Ectodermal cell (in vitro differentiated cells): ENCODE results near the gene HNRNPM.

ENCODE experiments used
- H3K27ac ChIP-seq: 2 replicates; pipeline ENCODE4 v1.7.0; 2013; ENCODE audit warnings: mild to moderate bottlenecking, low read depth, low read length; ENCODE audit not compliant: insufficient read depth, poor library complexity, severe bottlenecking
- H3K27me3 ChIP-seq: 2 replicates; pipeline ENCODE4 v1.7.0; 2013; ENCODE audit warnings: mild to moderate bottlenecking, low read length; ENCODE audit not compliant: insufficient read depth, control insufficient read depth, poor library complexity, severe bottlenecking
- H3K36me3 ChIP-seq: one replicate; pipeline ENCODE4 v1.7.0; 2013; ENCODE audit warnings: low read length; ENCODE audit not compliant: control insufficient read depth, insufficient read depth
- H3K4me1 ChIP-seq: one replicate; pipeline ENCODE4 v1.7.0; 2013; ENCODE audit warnings: low read length; ENCODE audit not compliant: control insufficient read depth, insufficient read depth
- H3K4me3 ChIP-seq: 2 replicates; pipeline ENCODE4 v1.7.0; 2013; ENCODE audit warnings: low read depth, low read length, control low read depth; ENCODE audit not compliant: insufficient read depth
- H3K9me3 ChIP-seq: 2 replicates; pipeline ENCODE4 v1.7.0; 2013; ENCODE audit warnings: mild to moderate bottlenecking, low read length, moderate library complexity; ENCODE audit not compliant: control insufficient read depth
- WGBS, 2 experiments: methylation state at CpG; one replicate each; pipeline ENCODE4 v1.1.7; 2013; ENCODE audit warnings: missing lambda C conversion rate in 2 of 2; 5-methylcytosine and 5-hydroxymethylcytosine counted together

Gene HNRNPM

GRCh38 chr19:8449830-8450229 is 5.1 kb downstream of the HNRNPM start:
- H3K9me3 ChIP-seq: no peaks in the 10 kb centered on the region
- H3K4me3 ChIP-seq: no peak overlapping the region
- H3K4me1 ChIP-seq: peaks cover 39% of the 10 kb centered on the region
- no peak overlapping the region for H3K27ac ChIP-seq
- 85 to 87% methylated on average over 7 of the region's 8 CpGs for WGBS, 2 experiments
- peaks cover 4% of the 10 kb centered on the region for H3K36me3 ChIP-seq
- no peaks in the 10 kb centered on the region for H3K27me3 ChIP-seq

GRCh38 chr19:8451377-8451776 is 6.6 kb downstream of the HNRNPM start:
- peaks cover 35% of the 10 kb centered on the region for H3K4me1 ChIP-seq
- H3K27ac ChIP-seq: peak overlapping the region; percentile 1
- 76 to 83% methylated on average over 5 to 6 of the region's 6 CpGs for WGBS, 2 experiments
- no peaks in the 10 kb centered on the region for H3K9me3 ChIP-seq
- H3K27me3 ChIP-seq: no peaks in the 10 kb centered on the region
- no peak overlapping the region for H3K4me3 ChIP-seq
- H3K36me3 ChIP-seq: peaks cover 5% of the 10 kb centered on the region

- peak overlapping the region; percentile 1 for H3K27ac ChIP-seq
Observed at GRCh38 chr19:8451885-8452284, 7.1 kb downstream of the HNRNPM start.

GRCh38 chr19:8452446-8453123 is 7.8 kb downstream of the HNRNPM start:
- 94 to 95% methylated on average over 4 of the region's 4 CpGs for WGBS, 2 experiments
- no peak overlapping the region for H3K27ac ChIP-seq
- peaks cover 7% of the 10 kb centered on the region for H3K36me3 ChIP-seq

More at GRCh38 chr19:8451885-8452284, 7.1 kb downstream of the HNRNPM start:
- no peak overlapping the region for H3K4me3 ChIP-seq
- peaks cover 7% of the 10 kb centered on the region for H3K36me3 ChIP-seq
- 83 to 86% methylated on average over 3 of the region's 3 CpGs for WGBS, 2 experiments
- no peaks in the 10 kb centered on the region for H3K9me3 ChIP-seq
- no peaks in the 10 kb centered on the region for H3K27me3 ChIP-seq
- H3K4me1 ChIP-seq: peaks cover 30% of the 10 kb centered on the region

GRCh38 chr19:8453616-8454015 is 8.8 kb downstream of the HNRNPM start:
- Histone ChIP-seq H3K27me3 (no peaks in the 10 kb centered on the region), H3K9me3 (no peaks in the 10 kb centered on the region), H3K36me3 (peaks cover 7% of the 10 kb centered on the region), H3K27ac (no peak overlapping the region), H3K4me1 (peaks cover 32% of the 10 kb centered on the region), H3K4me3 (no peak overlapping the region)
- 94 to 96% methylated on average over 6 of the region's 6 CpGs for WGBS, 2 experiments

More at GRCh38 chr19:8452446-8453123, 7.8 kb downstream of the HNRNPM start:
- H3K4me1 ChIP-seq: peaks cover 27% of the 10 kb centered on the region
- no peaks in the 10 kb centered on the region for H3K27me3 ChIP-seq
- H3K4me3 ChIP-seq: no peak overlapping the region
- no peaks in the 10 kb centered on the region for H3K9me3 ChIP-seq

GRCh38 chr19:8454218-8454617 is 9.4 kb downstream of the HNRNPM start:
- Histone ChIP-seq H3K27me3 (no peaks in the 10 kb centered on the region), H3K36me3 (peaks cover 7% of the 10 kb centered on the region), H3K9me3 (no peaks in the 10 kb centered on the region), H3K4me1 (peaks cover 27% of the 10 kb centered on the region), H3K4me3 (no peak overlapping the region), H3K27ac (no peak overlapping the region)
- WGBS, 2 experiments: 90 to 100% methylated on average over 1 of the region's 1 CpG

- Histone ChIP-seq H3K4me3 (no peak overlapping the region), H3K36me3 (peaks cover 7% of the 10 kb centered on the region), H3K27me3 (no peaks in the 10 kb centered on the region), H3K4me1 (peaks cover 29% of the 10 kb centered on the region), H3K9me3 (no peaks in the 10 kb centered on the region), H3K27ac (no peak overlapping the region)
- WGBS, 2 experiments: 91% methylated on average over 4 to 5 of the region's 5 CpGs
Observed at GRCh38 chr19:8455018-8455417, 10.2 kb downstream of the HNRNPM start.

GRCh38 chr19:8456064-8456463 is 11.3 kb downstream of the HNRNPM start:
- H3K27ac ChIP-seq: no peak overlapping the region
- H3K36me3 ChIP-seq: peaks cover 7% of the 10 kb centered on the region
- no peaks in the 10 kb centered on the region for H3K9me3 ChIP-seq
- 71 to 72% methylated on average over 7 of the region's 7 CpGs for WGBS, 2 experiments
- peaks cover 25% of the 10 kb centered on the region for H3K4me1 ChIP-seq
- no peak overlapping the region for H3K4me3 ChIP-seq
- no peaks in the 10 kb centered on the region for H3K27me3 ChIP-seq

- no peak overlapping the region for H3K4me3 ChIP-seq
- H3K9me3 ChIP-seq: no peaks in the 10 kb centered on the region
- no peaks in the 10 kb centered on the region for H3K27me3 ChIP-seq
- H3K4me1 ChIP-seq: peaks cover 19% of the 10 kb centered on the region
- H3K27ac ChIP-seq: no peak overlapping the region
- H3K36me3 ChIP-seq: peaks cover 12% of the 10 kb centered on the region
- WGBS, 2 experiments: 93 to 97% methylated on average over 3 of the region's 3 CpGs
Observed at GRCh38 chr19:8457209-8457608, 12.4 kb downstream of the HNRNPM start.

- no peak overlapping the region for H3K27ac ChIP-seq
- no peaks in the 10 kb centered on the region for H3K9me3 ChIP-seq
- no peak overlapping the region for H3K4me3 ChIP-seq
- H3K4me1 ChIP-seq: peaks cover 19% of the 10 kb centered on the region
- H3K36me3 ChIP-seq: peaks cover 12% of the 10 kb centered on the region
- 74 to 83% methylated on average over 1 of the region's 1 CpG for WGBS, 2 experiments
- no peaks in the 10 kb centered on the region for H3K27me3 ChIP-seq
Observed at GRCh38 chr19:8457827-8458226, 13.1 kb downstream of the HNRNPM start.
